Stimulated activated CD4-positive, alpha-beta T cell treated with anti-CD3 and anti-CD28 coated beads, Interleukin-12 subunit alpha, Interleukin-12 subunit beta, amount 100 ng/mL, for 48 hours (primary cell): ENCODE measurements around the gene LIPA.
"Not testable (repeated sequence)": the region's sequence is repeated elsewhere in the genome, so short reads cannot be mapped to it uniquely, and the experiment has no call there.

Experiments used
- DNase-seq, 3 donors: peaks; one replicate each; pipeline ENCODE4 v3.0.0-alpha.2; 2020; ENCODE audit warnings: low read depth in 2 of 3, low spot score in 1 of 3

The LIPA gene

GRCh38 chr10:89171263-89171872 is 80.2 kb downstream of the LIPA start:
- no peak for DNase-seq

- not testable (repeated sequence) for DNase-seq
Observed at GRCh38 chr10:89168354-89168900, 83.1 kb downstream of the LIPA start.

GRCh38 chr10:89167915-89168314 is 83.7 kb downstream of the LIPA start:
- DNase-seq, result no peak

GRCh38 chr10:89165923-89166322 is 85.7 kb downstream of the LIPA start:
- DNase-seq, result no peak

GRCh38 chr10:89164920-89165319 is 86.7 kb downstream of the LIPA start:
- no peak for DNase-seq

- no peak for DNase-seq
Observed at GRCh38 chr10:89164080-89164479, 87.5 kb downstream of the LIPA start.
